ENCODE results near the gene CEP44. TPM values are rescaled to one million over a fixed set of nuclear protein-coding genes. Genes with fewer than 3 reads are reported as not detected.

The CEP44 gene
- total and polyA plus RNA-seq, 2 of the 4 experiments (the other 2 are of a cell fraction), result 3.5 to 9.5 TPM

DNA sequence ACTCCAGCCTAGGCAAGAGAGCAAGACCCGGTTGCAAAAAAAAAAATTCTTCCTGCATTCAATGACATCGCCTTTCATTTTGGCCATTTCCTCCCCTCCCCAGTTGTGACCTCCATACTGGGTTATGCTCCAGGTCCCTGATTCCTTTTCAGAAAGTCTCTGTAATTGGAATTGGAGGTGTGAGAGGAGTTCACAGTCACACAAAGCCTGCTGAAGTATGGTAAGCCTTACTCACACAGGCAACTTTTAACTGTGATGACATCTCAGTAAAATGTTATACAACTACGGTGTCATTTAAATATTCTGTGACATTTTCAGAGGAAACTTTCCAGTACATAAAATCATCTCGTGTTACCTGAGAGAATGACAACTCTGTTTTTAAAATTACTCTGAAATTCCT, 73.6 kb downstream of the CEP44 start:
- Histone ChIP-seq H4K91ac (ENCODE audit: insufficient read depth, low read depth, low read length) (no peak overlapping the region), H2AFZ (replicated peaks; ENCODE audit: low read length, poor library complexity) (no peak overlapping the region), H3K14ac (replicated peaks; ENCODE audit: low read depth, low read length) (no peak overlapping the region), H3K23ac (ENCODE audit: low read depth, low read length) (no peak overlapping the region), H3K18ac (ENCODE audit: low read depth, low read length) (no peak overlapping the region), H3K9me3 (ENCODE audit: control insufficient read depth, insufficient read depth, low read length) (no peaks in the 10 kb centered on the region), H2AK9ac (replicated peaks; ENCODE audit: low read depth, low read length, poor library complexity) (no peak overlapping the region), H2BK20ac (ENCODE audit: low read depth, low read length) (no peak overlapping the region), H3K9ac (ENCODE audit: low read depth, low read length) (no peak overlapping the region), H4K8ac (ENCODE audit: low read depth in 2 of 2, low read length in 2 of 2) (no peak overlapping the region), H3K36me3 (ENCODE audit: control insufficient read depth, insufficient read depth, low read length) (no peaks in the 10 kb centered on the region), H3K4ac (ENCODE audit: low read depth, low read length) (no peak overlapping the region), H3K27me3 (ENCODE audit: control insufficient read depth, insufficient read depth, low read length) (no peaks in the 10 kb centered on the region), H4K5ac (ENCODE audit: low read depth, low read length) (no peak overlapping the region), H4K20me1 (ENCODE audit: insufficient read depth, low read length) (no peaks in the 10 kb centered on the region), H3K9me1 (ENCODE audit: insufficient read depth, low read length) (no peaks in the 10 kb centered on the region), H2BK15ac (ENCODE audit: low read depth, low read length) (no peak overlapping the region), H3K4me2 (ENCODE audit: low read depth, low read length) (no peak overlapping the region), H3K4me1 (ENCODE audit: control insufficient read depth, insufficient read depth, low read length) (no peaks in the 10 kb centered on the region), H3K27ac (ENCODE audit: insufficient read depth, low read length) (no peak overlapping the region), H3K79me1 (ENCODE audit: low read depth in 1 of 2, low read length in 2 of 2) (no peaks in the 10 kb centered on the region), H2BK120ac (ENCODE audit: low read depth, low read length) (no peak overlapping the region), H3K56ac (ENCODE audit: extremely low read depth, insufficient read depth, low read length) (no peak overlapping the region), H3K4me3 (ENCODE audit: insufficient read depth, low read depth, low read length) (no peak overlapping the region), H2AK5ac (ENCODE audit: low read depth, low read length) (no peak overlapping the region), H2BK5ac (ENCODE audit: low read depth, low read length, poor library complexity, severe bottlenecking) (no peak overlapping the region)
- ATAC-seq (ENCODE audit: low read depth) (no peak), DNase-seq (no peak)
- no peak for TF ChIP-seq RCOR1 (IDR thresholded peaks at IDR 0.05; ENCODE audit: insufficient replicate concordance, low read length)
- TF ChIP-seq MAZ (IDR thresholded peaks at IDR 0.05; ENCODE audit: borderline replicate concordance, low read depth, low read length), result no peak
- TF ChIP-seq RFX5 (IDR thresholded peaks at IDR 0.05; ENCODE audit: low read depth, low read length), result no peak
- no peak for TF ChIP-seq BHLHE40 (IDR thresholded peaks at IDR 0.05; ENCODE audit: low read depth, low read length)
- no peak for TF ChIP-seq MXI1 (IDR thresholded peaks at IDR 0.05; ENCODE audit: borderline replicate concordance, low read depth, low read length)
- no peak for TF ChIP-seq FOS (IDR thresholded peaks at IDR 0.05; ENCODE audit: low read depth, low read length)
- no peak for TF ChIP-seq CHD1 (IDR thresholded peaks at IDR 0.05; ENCODE audit: low read depth, low read length)
- TF ChIP-seq, protein P1, sequence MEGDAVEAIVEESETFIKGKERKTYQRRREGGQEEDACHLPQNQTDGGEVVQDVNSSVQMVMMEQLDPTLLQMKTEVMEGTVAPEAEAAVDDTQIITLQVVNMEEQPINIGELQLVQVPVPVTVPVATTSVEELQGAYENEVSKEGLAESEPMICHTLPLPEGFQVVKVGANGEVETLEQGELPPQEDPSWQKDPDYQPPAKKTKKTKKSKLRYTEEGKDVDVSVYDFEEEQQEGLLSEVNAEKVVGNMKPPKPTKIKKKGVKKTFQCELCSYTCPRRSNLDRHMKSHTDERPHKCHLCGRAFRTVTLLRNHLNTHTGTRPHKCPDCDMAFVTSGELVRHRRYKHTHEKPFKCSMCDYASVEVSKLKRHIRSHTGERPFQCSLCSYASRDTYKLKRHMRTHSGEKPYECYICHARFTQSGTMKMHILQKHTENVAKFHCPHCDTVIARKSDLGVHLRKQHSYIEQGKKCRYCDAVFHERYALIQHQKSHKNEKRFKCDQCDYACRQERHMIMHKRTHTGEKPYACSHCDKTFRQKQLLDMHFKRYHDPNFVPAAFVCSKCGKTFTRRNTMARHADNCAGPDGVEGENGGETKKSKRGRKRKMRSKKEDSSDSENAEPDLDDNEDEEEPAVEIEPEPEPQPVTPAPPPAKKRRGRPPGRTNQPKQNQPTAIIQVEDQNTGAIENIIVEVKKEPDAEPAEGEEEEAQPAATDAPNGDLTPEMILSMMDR (conservative IDR thresholded peaks at IDR 0.05; ENCODE audit: low read depth, low read length), result no peak
- TF ChIP-seq MAFK (IDR thresholded peaks at IDR 0.05; ENCODE audit: low read depth, low read length), result no peak
- no peak for TF ChIP-seq CEBPB (IDR thresholded peaks at IDR 0.05; ENCODE audit: low read depth, low read length)
- no peak for TF ChIP-seq USF2 (IDR thresholded peaks at IDR 0.05; ENCODE audit: low read depth, low read length)
- TF ChIP-seq POLR2A (IDR thresholded peaks at IDR 0.05; ENCODE audit: low read depth, low read length), result no peak
- ChIA-PET CTCF (no interaction called here), POLR2A (ENCODE audit: unreplicated experiment) (no interaction called here)
- in situ Hi-C loops (cut with MboI; ENCODE audit: low sequenced_read_pairs) (loop anchor here (25.0 kb wide), 2 partner anchors 1180 to 1980 kb away; no protein-coding TSS in a partner anchor), intact Hi-C loops (cut with micrococcal nuclease) (no loop called here), dilution Hi-C loops (cut with HindIII; ENCODE audit: low sequenced_read_pairs, unreplicated experiment) (no loop called here)
- no CpG with 5 or more reads among the region's 4 CpGs for WGBS, 2 experiments (ENCODE audit: extremely low coverage in 2 of 2, insufficient read length in 1 of 2)
- BruUV-seq (replicated peaks), result no TSS peak
